Measurements from ENCODE around the gene EGFLAM. TPM values are rescaled to one million over a fixed set of nuclear protein-coding genes. Genes with fewer than 3 reads are reported as not detected.
A peak's percentile ranks its signal among the peaks of the same experiment; 100 is the strongest.

The EGFLAM gene
- total and polyA plus RNA-seq, 9 of the 15 experiments (the other 6 are each of a cell fraction or from before 2014, with no cell fraction given): 0.09 to 2.5 (median 1.0) TPM

DNA sequence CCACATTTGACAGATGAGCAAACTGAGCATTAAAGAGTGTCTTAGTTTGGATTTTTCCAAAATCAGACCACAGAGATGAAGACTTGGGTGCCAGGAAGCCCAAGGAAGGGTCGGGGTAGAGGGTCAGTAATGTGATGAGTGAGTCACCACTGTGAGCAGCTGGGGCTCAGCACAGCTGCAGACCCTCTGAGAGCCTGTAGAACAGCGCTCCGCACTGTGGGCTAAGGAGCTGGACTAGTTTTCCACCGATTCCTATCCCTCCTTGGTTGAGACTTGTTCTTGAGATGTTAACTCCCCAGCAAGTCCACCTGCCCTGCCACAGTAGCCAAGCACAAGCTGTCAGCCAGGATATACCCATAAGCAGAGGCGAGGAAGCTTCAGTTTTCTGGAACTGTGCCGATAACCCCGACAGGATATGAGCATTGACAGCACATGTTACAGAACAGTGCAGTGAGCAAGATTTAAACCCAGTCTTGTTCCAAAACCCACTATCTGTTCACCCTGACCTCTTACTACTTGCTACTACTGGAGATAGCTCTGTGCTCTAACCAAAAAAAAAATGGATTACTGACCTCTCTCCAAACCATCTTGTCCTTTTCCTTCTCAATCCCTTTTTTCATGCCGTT is 31.8 kb downstream of the EGFLAM start (continued):
- TF ChIP-seq, protein P1, sequence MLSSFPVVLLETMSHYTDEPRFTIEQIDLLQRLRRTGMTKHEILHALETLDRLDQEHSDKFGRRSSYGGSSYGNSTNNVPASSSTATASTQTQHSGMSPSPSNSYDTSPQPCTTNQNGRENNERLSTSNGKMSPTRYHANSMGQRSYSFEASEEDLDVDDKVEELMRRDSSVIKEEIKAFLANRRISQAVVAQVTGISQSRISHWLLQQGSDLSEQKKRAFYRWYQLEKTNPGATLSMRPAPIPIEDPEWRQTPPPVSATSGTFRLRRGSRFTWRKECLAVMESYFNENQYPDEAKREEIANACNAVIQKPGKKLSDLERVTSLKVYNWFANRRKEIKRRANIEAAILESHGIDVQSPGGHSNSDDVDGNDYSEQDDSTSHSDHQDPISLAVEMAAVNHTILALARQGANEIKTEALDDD (IDR thresholded peaks at IDR 0.05): peak; percentile 60; the same call in 1 of the 2 replicates

DNA sequence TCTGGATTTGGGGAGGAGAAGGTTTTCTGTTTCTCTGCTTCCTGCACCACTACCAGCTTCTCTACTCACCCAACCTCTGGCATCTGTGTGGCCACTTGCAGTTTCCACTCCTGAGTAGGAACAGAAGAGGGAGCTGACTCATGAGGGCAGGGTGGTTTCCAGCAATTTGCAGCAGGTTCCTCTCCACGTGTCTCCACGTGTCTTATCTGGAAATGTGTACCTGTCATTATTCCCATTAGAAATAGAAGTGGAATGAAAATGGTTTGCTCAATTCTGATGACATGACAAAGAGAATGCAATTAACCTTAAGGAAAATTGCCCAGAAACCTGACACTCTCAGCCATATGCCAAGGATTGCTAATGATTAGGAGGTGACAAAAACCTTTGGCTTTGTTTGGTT is 33.0 kb downstream of the EGFLAM start:
- DNase-seq (ENCODE audit: extremely low read depth in 1 of 4, low spot score in 3 of 4) (peak in 2 of 4 experiments; percentile 24 to 56), ATAC-seq (peak; percentile 64), FAIRE-seq (peak; percentile 73)
- Histone ChIP-seq H3K9me3 (replicated peaks; ENCODE audit: control insufficient read depth, insufficient read depth, low read depth, low read length) (no peaks in the 10 kb centered on the region), H3K4me3 (no peak overlapping the region), H3K9me1 (ENCODE audit: control insufficient read depth, insufficient read depth, low read length) (no peaks in the 10 kb centered on the region), H3K27ac (ENCODE audit: extremely low read depth, low read depth, low read length) (peak overlapping the region; percentile 17; the same call in 1 of the 3 replicates), H3K9ac (ENCODE audit: insufficient read depth in 1 of 2, low read depth in 2 of 2, low read length in 2 of 2) (no peak overlapping the region), H3K79me2 (ENCODE audit: control insufficient read depth, insufficient read depth, low read length) (peaks cover 14% of the 10 kb centered on the region; the same call in 1 of the 3 replicates), H3K4me1 (replicated peaks in 1 of 2; ENCODE audit: control insufficient read depth in 2 of 2, insufficient read depth in 2 of 2, low read length in 2 of 2) (peaks cover 4 to 18% of the 10 kb centered on the region in 2 experiments; a peak in 4 of 5 replicates), H4K20me1 (replicated peaks; ENCODE audit: control insufficient read depth, insufficient read depth, low read length) (no peaks in the 10 kb centered on the region), H3K36me3 (ENCODE audit: control insufficient read depth, insufficient read depth, low read length) (no peaks in the 10 kb centered on the region), H3K4me2 (ENCODE audit: insufficient read depth, low read length) (peak overlapping the region; percentile 60), H3K27me3 (ENCODE audit: control insufficient read depth in 2 of 2, insufficient read depth in 2 of 2, low read length in 2 of 2) (no peaks in the 10 kb centered on the region), H2AFZ (ENCODE audit: low read depth, low read length) (peak overlapping the region; percentile 80)
- no TSS peak for BruUV-seq (replicated peaks)
- POLR2A ChIA-PET: interaction anchor here (1.4 kb wide), 1 partner anchor 12 kb away, joined by 4 read pairs; no protein-coding TSS in a partner anchor
- CTCF ChIA-PET (ENCODE audit: low intra/inter-chr PET ratio): no interaction called here
- in situ Hi-C loops (cut with MboI) (no loop called here), intact Hi-C loops (cut with micrococcal nuclease) (no loop called here)
- WGBS (ENCODE audit: insufficient coverage, low coverage, missing lambda C conversion rate): 0% methylated on average over 2 of the region's 2 CpGs
- TF ChIP-seq, protein P2, sequence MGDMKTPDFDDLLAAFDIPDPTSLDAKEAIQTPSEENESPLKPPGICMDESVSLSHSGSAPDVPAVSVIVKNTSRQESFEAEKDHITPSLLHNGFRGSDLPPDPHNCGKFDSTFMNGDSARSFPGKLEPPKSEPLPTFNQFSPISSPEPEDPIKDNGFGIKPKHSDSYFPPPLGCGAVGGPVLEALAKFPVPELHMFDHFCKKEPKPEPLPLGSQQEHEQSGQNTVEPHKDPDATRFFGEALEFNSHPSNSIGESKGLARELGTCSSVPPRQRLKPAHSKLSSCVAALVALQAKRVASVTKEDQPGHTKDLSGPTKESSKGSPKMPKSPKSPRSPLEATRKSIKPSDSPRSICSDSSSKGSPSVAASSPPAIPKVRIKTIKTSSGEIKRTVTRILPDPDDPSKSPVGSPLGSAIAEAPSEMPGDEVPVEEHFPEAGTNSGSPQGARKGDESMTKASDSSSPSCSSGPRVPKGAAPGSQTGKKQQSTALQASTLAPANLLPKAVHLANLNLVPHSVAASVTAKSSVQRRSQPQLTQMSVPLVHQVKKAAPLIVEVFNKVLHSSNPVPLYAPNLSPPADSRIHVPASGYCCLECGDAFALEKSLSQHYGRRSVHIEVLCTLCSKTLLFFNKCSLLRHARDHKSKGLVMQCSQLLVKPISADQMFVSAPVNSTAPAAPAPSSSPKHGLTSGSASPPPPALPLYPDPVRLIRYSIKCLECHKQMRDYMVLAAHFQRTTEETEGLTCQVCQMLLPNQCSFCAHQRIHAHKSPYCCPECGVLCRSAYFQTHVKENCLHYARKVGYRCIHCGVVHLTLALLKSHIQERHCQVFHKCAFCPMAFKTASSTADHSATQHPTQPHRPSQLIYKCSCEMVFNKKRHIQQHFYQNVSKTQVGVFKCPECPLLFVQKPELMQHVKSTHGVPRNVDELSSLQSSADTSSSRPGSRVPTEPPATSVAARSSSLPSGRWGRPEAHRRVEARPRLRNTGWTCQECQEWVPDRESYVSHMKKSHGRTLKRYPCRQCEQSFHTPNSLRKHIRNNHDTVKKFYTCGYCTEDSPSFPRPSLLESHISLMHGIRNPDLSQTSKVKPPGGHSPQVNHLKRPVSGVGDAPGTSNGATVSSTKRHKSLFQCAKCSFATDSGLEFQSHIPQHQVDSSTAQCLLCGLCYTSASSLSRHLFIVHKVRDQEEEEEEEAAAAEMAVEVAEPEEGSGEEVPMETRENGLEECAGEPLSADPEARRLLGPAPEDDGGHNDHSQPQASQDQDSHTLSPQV (IDR thresholded peaks at IDR 0.05): peak; percentile 85; the same call in 1 of the 2 replicates
- no peak for TF ChIP-seq NELFE (IDR thresholded peaks at IDR 0.05; ENCODE audit: insufficient read depth, insufficient read length)
- peak; percentile 15; the same call in 1 of the 2 replicates for TF ChIP-seq SMAD4 (CRISPR knock-in tag; conservative IDR thresholded peaks at IDR 0.05)
- TF ChIP-seq NEUROD1 (IDR thresholded peaks at IDR 0.05; ENCODE audit: borderline replicate concordance, low read depth, low read length, partially characterized antibody): no peak
- 0 out of 3 replicates have a peak, but pooled peaks of 1 of the 2 experiments have one; percentile 13 for TF ChIP-seq CBX3 (IDR thresholded peaks at IDR 0.05; ENCODE audit: borderline replicate concordance in 1 of 2, low read length in 2 of 2)
- TF ChIP-seq PURB (CRISPR knock-in tag; IDR thresholded peaks at IDR 0.05; ENCODE audit: low read depth): no peak
- no peak for TF ChIP-seq ZKSCAN3 (CRISPR knock-in tag; IDR thresholded peaks at IDR 0.05)
- TF ChIP-seq ASH1L (IDR thresholded peaks at IDR 0.05; ENCODE audit: borderline replicate concordance, low read depth, partially characterized antibody): peak; percentile 44
- TF ChIP-seq MAFF (IDR thresholded peaks at IDR 0.05; ENCODE audit: low read length): 0 out of 2 replicates have a peak, but pooled peaks have one; percentile 15
- no peak for TF ChIP-seq ZNF41 (CRISPR knock-in tag; conservative IDR thresholded peaks at IDR 0.05)
- TF ChIP-seq TAF7 (tag; IDR thresholded peaks at IDR 0.05): no peak
- TF ChIP-seq NCOA4 (IDR thresholded peaks at IDR 0.05; ENCODE audit: partially characterized antibody): no peak

Measured in K562 (cell line).